Naive thymus-derived CD4-positive, alpha-beta T cell (primary cell): ENCODE data around the gene EXTL2. TPM values are rescaled to one million over a fixed set of nuclear protein-coding genes. Genes with fewer than 3 reads are reported as not detected.
A peak's percentile ranks its signal among the peaks of the same experiment; 100 is the strongest.
"Not testable (repeated sequence)": the region's sequence is repeated elsewhere in the genome, so short reads cannot be mapped to it uniquely, and the experiment has no call there.

Experiments
- ATAC-seq: fragments of 150-1000 bp; cut with Tn5 transposase; 2 replicates; pipeline ENCODE4 v1.10.0; 2021; ENCODE audit warnings: mild to moderate bottlenecking, moderate library complexity
- CTCF ChIA-PET: fragments of 350-600 bp; sonication (Branson Sonifier 250); formaldehyde crosslinking; loops from one replicate; lab custom pipeline; 2021; ENCODE audit warnings: antibody characterized with exemption; lab: Charles Lee
- POLR2A ChIA-PET: fragments of 350-600 bp; sonication (Branson Sonifier 250); formaldehyde crosslinking; loops from one replicate; lab custom pipeline; 2021; ENCODE audit warnings: antibody characterized with exemption, inconsistent platforms; lab: Charles Lee
- DNase-seq, 9 donors: peaks; one replicate each; pipeline versions ENCODE4 v3.0.0 to v3.0.0-alpha.2; 2020 to 2022; ENCODE audit warnings: mixed read lengths in 1 of 9
- H3K27ac ChIP-seq: one replicate; pipeline ENCODE4 v1.7.0; 2013; ENCODE audit warnings: mild to moderate bottlenecking, low read depth, low read length, moderate library complexity
- H3K27me3 ChIP-seq, 2 donors: one replicate each; pipeline ENCODE4 v1.7.0; 2013; ENCODE audit warnings: low read length in 2 of 2, mild to moderate bottlenecking in 2 of 2, moderate library complexity in 2 of 2; ENCODE audit not compliant: control insufficient read depth in 2 of 2, insufficient read depth in 2 of 2
- H3K36me3 ChIP-seq, 3 experiments: 1 replicate in 2 of 3; 2 replicates in 1 of 3; pipeline ENCODE4 v1.7.0; 2013; ENCODE audit warnings: low read length in 3 of 3, mild to moderate bottlenecking in 3 of 3, moderate library complexity in 1 of 3; ENCODE audit not compliant: insufficient read depth in 3 of 3, control insufficient read depth in 2 of 3
- H3K4me1 ChIP-seq, 2 donors: one replicate each; pipeline ENCODE4 v1.7.0; 2013; ENCODE audit warnings: low read length in 2 of 2, mild to moderate bottlenecking in 2 of 2, moderate library complexity in 1 of 2; ENCODE audit not compliant: control insufficient read depth in 2 of 2, insufficient read depth in 2 of 2
- H3K4me3 ChIP-seq: 2 replicates; pipeline ENCODE4 v1.7.0; 2013; ENCODE audit warnings: mild to moderate bottlenecking, low read length
- H3K9me3 ChIP-seq, 3 experiments: 1 replicate in 2 of 3; 2 replicates in 1 of 3; pipeline ENCODE4 v1.7.0; 2013; ENCODE audit warnings: low read length in 3 of 3; ENCODE audit not compliant: control insufficient read depth in 2 of 3
- H3K27ac Mint-ChIP-seq, 9 donors: one replicate each; pipeline ENCODE4 v1.8.0; 2020 to 2022; ENCODE audit warnings: mixed read lengths in 9 of 9, mild to moderate bottlenecking in 8 of 9, moderate library complexity in 5 of 9, inconsistent platforms in 2 of 9
- H3K27me3 Mint-ChIP-seq, 5 donors: one replicate each; pipeline ENCODE4 v1.8.0; 2021 to 2022; ENCODE audit warnings: mixed read lengths in 5 of 5, mild to moderate bottlenecking in 1 of 5
- H3K36me3 Mint-ChIP-seq, 5 donors: one replicate each; pipeline ENCODE4 v1.8.0; 2020 to 2022; ENCODE audit warnings: mixed read lengths in 5 of 5, mild to moderate bottlenecking in 3 of 5, inconsistent platforms in 1 of 5
- H3K4me1 Mint-ChIP-seq, 7 donors: one replicate each; pipeline ENCODE4 v1.8.0; 2020 to 2022; ENCODE audit warnings: mixed read lengths in 7 of 7, mild to moderate bottlenecking in 3 of 7, inconsistent platforms in 1 of 7
- H3K4me3 Mint-ChIP-seq, 10 donors: one replicate each; pipeline ENCODE4 v1.8.0; 2020 to 2022; ENCODE audit warnings: mild to moderate bottlenecking in 10 of 10, mixed read lengths in 10 of 10, moderate library complexity in 6 of 10, inconsistent platforms in 2 of 10
- H3K9me3 Mint-ChIP-seq, 11 donors: one replicate each; pipeline ENCODE4 v1.8.0; 2020 to 2022; ENCODE audit warnings: mixed read lengths in 11 of 11, mild to moderate bottlenecking in 4 of 11, inconsistent platforms in 1 of 11, moderate library complexity in 1 of 11
- intact Hi-C, 2 donors: fragments of 100-400 bp; cut with micrococcal nuclease; formaldehyde crosslinking; loops; one replicate each; pipeline ENCODE4 v1.15.1; 2023
- polyA plus RNA-seq, 2 donors: library from polyadenylated mRNA; unstranded; fragments of 300-500 nt; fragmentation: Illumina TruSeq; gene quantifications; one replicate each; pipeline ENCODE4 v1.2.3, GENCODE V29; 2021
- total RNA-seq, 6 experiments: library from RNA in 5 of 6; stranded (reverse) in 5 of 6; gene quantifications; 1 replicate in 5 of 6; 2 replicates in 1 of 6; pipeline ENCODE4 v1.2.3 and lab custom pipeline; 2021 to 2026

The EXTL2 gene
- total and polyA plus RNA-seq, 7 experiments from 2014 or later, result 1.5 to 4.6 (median 3.2) TPM

- Mint-ChIP-seq H3K9me3 (peaks cover 0 to 26% (median 14%) of the 10 kb centered on the region in 11 donors), H3K36me3 (peaks cover 15 to 25% (median 20%) of the 10 kb centered on the region in 5 donors), H3K27ac (no peak overlapping the region), H3K4me1 (peaks cover 4 to 33% (median 28%) of the 10 kb centered on the region in 7 donors), H3K27me3 (no peaks in the 10 kb centered on the region), H3K4me3 (peak overlapping the region in 2 of 10 donors; percentile 6 to 61)
- ATAC-seq, result no peak
- intact Hi-C loops, result loop anchor here in 1 of 2 donors (10.0 kb wide), 2 partner anchors 462 to 928 kb away; partner anchors contain the start of gene SLC35A3
- DNase-seq, result no peak
- POLR2A ChIA-PET, result interaction anchor here (0.9 kb wide), 1 partner anchor 537 kb away, joined by 3 read pairs; no protein-coding TSS in a partner anchor
- peaks cover 0 to 11% (median 0%) of the 10 kb centered on the region in 3 experiments for H3K36me3 ChIP-seq
- peaks cover 7 to 9% of the 10 kb centered on the region in 2 donors for H3K4me1 ChIP-seq
- CTCF ChIA-PET, result no interaction called here
- no peak overlapping the region for H3K27ac ChIP-seq
- H3K9me3 ChIP-seq, result peaks cover 0 to 11% (median 6%) of the 10 kb centered on the region in 3 experiments
- H3K4me3 ChIP-seq, result no peak overlapping the region
- H3K27me3 ChIP-seq, result no peaks in the 10 kb centered on the region
These were observed 2.1 kb downstream of the EXTL2 start for GRCh38 chr1:100892554-100892953.

DNA sequence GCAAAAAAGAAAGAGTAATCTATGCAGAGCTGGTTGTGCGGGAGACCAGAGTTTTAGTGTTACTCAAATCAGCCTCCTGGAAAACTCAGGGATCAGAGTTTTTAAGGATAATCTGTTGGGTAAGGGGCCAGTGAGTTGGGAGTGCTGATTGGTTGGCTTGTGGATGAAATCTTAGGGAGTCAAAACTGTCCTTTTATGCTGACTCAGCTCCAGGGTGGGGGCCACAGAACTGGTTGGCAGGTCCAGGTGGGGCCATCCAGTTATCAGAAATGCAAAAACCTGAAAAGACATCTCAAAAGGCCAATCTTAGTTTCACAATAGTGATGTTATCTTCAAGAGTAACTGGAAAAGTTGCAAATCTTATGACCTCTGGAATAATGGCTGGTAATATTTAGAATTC, 3.3 kb downstream of the EXTL2 start:
- intact Hi-C loops, result loop anchor here in 1 of 2 donors (10.0 kb wide), 2 partner anchors 463 to 927 kb away; partner anchors contain the start of gene SLC35A3
- ChIA-PET POLR2A (no interaction called here), CTCF (no interaction called here)
- H3K27ac Mint-ChIP-seq, result no peak overlapping the region
- Histone ChIP-seq H3K4me3 (no peak overlapping the region), H3K27me3 (no peaks in the 10 kb centered on the region), H3K27ac (no peak overlapping the region), H3K9me3 (peaks cover 0 to 11% (median 6%) of the 10 kb centered on the region in 3 experiments), H3K4me1 (no peaks in the 10 kb centered on the region), H3K36me3 (peaks cover 0 to 10% (median 0%) of the 10 kb centered on the region in 3 experiments)
- peaks cover 15 to 20% (median 16%) of the 10 kb centered on the region in 5 donors for H3K36me3 Mint-ChIP-seq
- H3K27me3 Mint-ChIP-seq, result no peaks in the 10 kb centered on the region
- H3K4me3 Mint-ChIP-seq, result no peak overlapping the region
- DNase-seq, result no peak
- no peak for ATAC-seq
- H3K4me1 Mint-ChIP-seq, result peaks cover 4 to 21% (median 20%) of the 10 kb centered on the region in 7 donors
- H3K9me3 Mint-ChIP-seq, result peaks cover 0 to 26% (median 14%) of the 10 kb centered on the region in 11 donors

DNA sequence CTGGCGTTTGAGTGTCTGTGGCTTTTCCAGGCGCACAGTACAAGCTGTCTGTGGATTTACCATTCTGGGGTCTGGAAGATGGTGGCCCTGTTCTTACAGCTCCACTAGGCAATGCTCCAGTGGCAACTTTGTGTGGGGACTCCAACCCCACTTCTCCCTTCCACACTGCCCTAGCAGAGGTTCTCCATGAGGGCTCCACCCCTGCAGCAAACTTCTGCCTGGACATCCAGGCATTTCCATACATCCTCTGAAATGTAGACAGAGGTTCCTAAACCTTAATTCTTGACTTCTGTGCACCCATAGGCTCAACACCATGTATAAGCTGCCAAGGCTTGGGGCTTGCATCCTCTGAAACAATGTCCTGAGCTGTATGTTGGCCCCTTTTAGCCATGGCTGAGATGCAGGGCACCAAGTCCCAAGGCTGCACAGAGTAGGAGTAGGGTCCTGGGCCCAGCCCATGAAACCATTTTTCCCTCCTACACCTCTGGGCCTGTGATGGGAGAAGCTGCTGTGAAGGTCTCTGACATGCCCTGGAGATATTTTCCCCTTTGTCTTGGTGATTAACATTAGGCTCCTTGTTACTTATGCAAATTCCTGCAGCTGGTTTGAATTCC, 4.7 kb downstream of the EXTL2 start:
- H3K36me3 Mint-ChIP-seq, result peaks cover 11 to 17% (median 16%) of the 10 kb centered on the region in 5 donors
- H3K4me3 Mint-ChIP-seq, H3K4me1 ChIP-seq, DNase-seq, H3K27ac ChIP-seq, H3K27me3 Mint-ChIP-seq, H3K27me3 ChIP-seq, ATAC-seq, POLR2A ChIA-PET, H3K36me3 ChIP-seq, H3K4me3 ChIP-seq, CTCF ChIA-PET, H3K27ac Mint-ChIP-seq: not testable (repeated sequence)
- peaks cover 4 to 21% (median 17%) of the 10 kb centered on the region in 7 donors for H3K4me1 Mint-ChIP-seq
- intact Hi-C loops, result loop anchor here (10.0 kb wide), 3 partner anchors 465 to 925 kb away; partner anchors contain the start of gene SLC35A3 (in 1 of the 2)
- H3K9me3 ChIP-seq, result peaks cover 0 to 11% (median 6%) of the 10 kb centered on the region in 3 experiments
- H3K9me3 Mint-ChIP-seq, result peaks cover 0 to 26% (median 13%) of the 10 kb centered on the region in 11 donors

DNA sequence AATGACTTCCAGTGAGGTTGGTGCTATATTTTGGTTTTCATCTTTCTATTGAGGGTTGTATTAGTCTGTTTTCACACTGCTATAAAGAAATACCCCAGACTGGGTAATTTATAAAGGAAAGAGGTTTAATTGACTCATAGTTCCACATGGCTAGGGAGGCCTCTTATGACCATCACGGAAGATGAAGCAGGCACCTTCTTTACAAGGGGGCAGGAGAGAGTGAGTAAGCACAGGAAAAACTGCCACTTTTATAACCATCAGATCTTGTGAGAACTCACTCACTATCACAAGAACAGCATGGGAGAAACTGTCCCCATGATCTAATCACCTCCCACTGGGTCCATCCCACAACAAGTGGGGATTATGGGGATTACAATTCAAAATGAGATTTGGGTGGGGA, 5.6 kb downstream of the EXTL2 start:
- H3K27ac ChIP-seq, H3K27ac Mint-ChIP-seq, H3K4me3 ChIP-seq, ATAC-seq, H3K27me3 ChIP-seq, CTCF ChIA-PET, H3K4me1 ChIP-seq, H3K4me3 Mint-ChIP-seq, H3K36me3 ChIP-seq, DNase-seq, H3K27me3 Mint-ChIP-seq: not testable (repeated sequence)
- Mint-ChIP-seq H3K4me1 (peaks cover 0 to 13% (median 9%) of the 10 kb centered on the region in 7 donors), H3K36me3 (peaks cover 11 to 17% (median 16%) of the 10 kb centered on the region in 5 donors), H3K9me3 (peaks cover 0 to 26% (median 13%) of the 10 kb centered on the region in 11 donors)
- POLR2A ChIA-PET, result interaction anchor here (0.7 kb wide), 1 partner anchor 352 kb away, joined by 3 read pairs; no protein-coding TSS in a partner anchor
- intact Hi-C loops, result loop anchor here in 1 of 2 donors (10.0 kb wide), 1 partner anchor 676 kb away; no protein-coding TSS in a partner anchor
- H3K9me3 ChIP-seq, result peaks cover 0 to 11% (median 6%) of the 10 kb centered on the region in 3 experiments

DNA sequence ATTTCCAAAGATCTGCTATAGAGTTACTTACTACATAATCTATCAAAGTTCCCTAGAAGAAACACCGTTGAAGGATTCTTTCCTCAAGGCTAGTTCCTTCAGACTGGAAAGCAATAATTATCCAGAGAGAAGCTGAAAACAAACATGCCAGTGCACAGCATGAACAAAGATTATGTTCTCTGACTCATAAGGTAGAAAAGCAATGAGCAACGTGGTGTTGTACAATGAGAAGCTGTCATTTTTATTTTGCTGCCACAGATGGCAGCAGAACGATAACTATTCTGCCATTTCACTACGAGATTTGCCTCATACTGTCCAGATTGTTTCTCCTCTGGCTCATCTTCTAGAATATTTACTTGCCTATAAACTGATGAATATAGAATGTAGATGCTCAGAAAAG, 10.7 kb downstream of the EXTL2 start:
- Histone ChIP-seq H3K4me1 (no peaks in the 10 kb centered on the region), H3K27me3 (no peaks in the 10 kb centered on the region), H3K9me3 (no peaks in the 10 kb centered on the region), H3K36me3 (no peaks in the 10 kb centered on the region), H3K27ac (no peak overlapping the region), H3K4me3 (no peak overlapping the region)
- DNase-seq (no peak), ATAC-seq (no peak)
- peaks cover 0 to 6% (median 2%) of the 10 kb centered on the region in 11 donors for H3K9me3 Mint-ChIP-seq
- H3K36me3 Mint-ChIP-seq, result peaks cover 0 to 5% (median 5%) of the 10 kb centered on the region in 5 donors
- intact Hi-C loops, result loop anchor here in 1 of 2 donors (10.0 kb wide), 1 partner anchor 681 kb away; no protein-coding TSS in a partner anchor
- CTCF ChIA-PET, result interaction anchor here (1.1 kb wide), 1 partner anchor 16 kb away, joined by 3 read pairs; no protein-coding TSS in a partner anchor
- no peak overlapping the region for H3K4me3 Mint-ChIP-seq
- POLR2A ChIA-PET, result no interaction called here
- H3K27ac Mint-ChIP-seq, result no peak overlapping the region
- H3K27me3 Mint-ChIP-seq, result peaks cover 0 to 5% (median 0%) of the 10 kb centered on the region in 5 donors
- H3K4me1 Mint-ChIP-seq, result no peaks in the 10 kb centered on the region

- ATAC-seq, result peak; percentile 56
- DNase-seq, result no peak
- intact Hi-C loops, result loop anchor here in 1 of 2 donors (10.0 kb wide), 1 partner anchor 682 kb away; no protein-coding TSS in a partner anchor
- no peaks in the 10 kb centered on the region for H3K4me1 Mint-ChIP-seq
- peaks cover 0 to 5% (median 0%) of the 10 kb centered on the region in 5 donors for H3K27me3 Mint-ChIP-seq
- H3K36me3 ChIP-seq, result no peaks in the 10 kb centered on the region
- ChIA-PET CTCF (interaction anchor here (1.1 kb wide), 1 partner anchor 15 kb away, joined by 3 read pairs; no protein-coding TSS in a partner anchor), POLR2A (no interaction called here)
- H3K27me3 ChIP-seq, result no peaks in the 10 kb centered on the region
- H3K4me3 Mint-ChIP-seq, result no peak overlapping the region
- no peak overlapping the region for H3K4me3 ChIP-seq
- no peaks in the 10 kb centered on the region for H3K9me3 Mint-ChIP-seq
- H3K27ac Mint-ChIP-seq, result no peak overlapping the region
- H3K27ac ChIP-seq, result no peak overlapping the region
- H3K4me1 ChIP-seq, result no peaks in the 10 kb centered on the region
- H3K36me3 Mint-ChIP-seq, result no peaks in the 10 kb centered on the region
- H3K9me3 ChIP-seq, result no peaks in the 10 kb centered on the region
These were observed 11.9 kb downstream of the EXTL2 start for GRCh38 chr1:100882698-100883097.
